ENCODE results near the gene PTK6.

DNA sequence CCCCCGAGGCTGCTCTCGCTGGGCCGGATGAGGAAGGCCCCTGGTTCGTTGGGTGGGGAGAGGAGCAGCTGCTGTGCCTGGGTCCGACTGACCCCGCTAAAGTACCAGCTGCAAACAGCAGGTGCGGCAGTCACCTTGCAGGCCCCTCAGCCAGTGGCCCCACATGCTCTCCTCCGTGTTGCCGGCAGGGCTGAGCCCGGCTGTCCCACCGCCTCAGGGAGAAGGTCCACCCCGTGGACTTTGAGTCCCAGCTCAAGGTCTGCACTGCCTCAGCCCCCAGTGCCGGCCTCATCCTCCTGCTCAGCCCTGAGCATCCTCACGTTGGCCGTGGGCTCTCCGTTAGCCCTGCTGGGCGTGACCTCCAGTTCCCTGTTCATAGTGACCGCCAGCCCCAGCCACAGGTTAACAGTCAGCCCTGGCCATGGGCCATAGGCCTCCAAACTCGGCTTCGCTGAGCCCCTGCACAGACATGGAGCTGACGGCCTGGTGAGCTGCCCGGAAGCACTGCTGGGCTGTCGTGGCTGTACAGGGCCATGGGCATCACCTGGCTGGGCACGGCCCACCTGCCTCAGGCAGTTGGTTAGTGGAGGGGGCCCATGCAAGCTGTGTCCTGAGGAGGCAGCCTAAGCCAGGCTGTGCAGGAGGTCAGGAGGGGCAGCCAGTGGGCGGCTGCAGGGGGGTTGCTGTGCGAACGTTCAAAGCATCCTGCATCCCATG is 7.2 kb upstream of the PTK6 start:
- TF ChIP-seq, protein P1, sequence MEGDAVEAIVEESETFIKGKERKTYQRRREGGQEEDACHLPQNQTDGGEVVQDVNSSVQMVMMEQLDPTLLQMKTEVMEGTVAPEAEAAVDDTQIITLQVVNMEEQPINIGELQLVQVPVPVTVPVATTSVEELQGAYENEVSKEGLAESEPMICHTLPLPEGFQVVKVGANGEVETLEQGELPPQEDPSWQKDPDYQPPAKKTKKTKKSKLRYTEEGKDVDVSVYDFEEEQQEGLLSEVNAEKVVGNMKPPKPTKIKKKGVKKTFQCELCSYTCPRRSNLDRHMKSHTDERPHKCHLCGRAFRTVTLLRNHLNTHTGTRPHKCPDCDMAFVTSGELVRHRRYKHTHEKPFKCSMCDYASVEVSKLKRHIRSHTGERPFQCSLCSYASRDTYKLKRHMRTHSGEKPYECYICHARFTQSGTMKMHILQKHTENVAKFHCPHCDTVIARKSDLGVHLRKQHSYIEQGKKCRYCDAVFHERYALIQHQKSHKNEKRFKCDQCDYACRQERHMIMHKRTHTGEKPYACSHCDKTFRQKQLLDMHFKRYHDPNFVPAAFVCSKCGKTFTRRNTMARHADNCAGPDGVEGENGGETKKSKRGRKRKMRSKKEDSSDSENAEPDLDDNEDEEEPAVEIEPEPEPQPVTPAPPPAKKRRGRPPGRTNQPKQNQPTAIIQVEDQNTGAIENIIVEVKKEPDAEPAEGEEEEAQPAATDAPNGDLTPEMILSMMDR (IDR thresholded peaks at IDR 0.05): no peak
- TF ChIP-seq POLR2A (IDR thresholded peaks at IDR 0.05): no peak

Measured in testis (tissue), 2 donors.